ENCODE data around the gene FKBP7.
A peak's percentile ranks its signal among the peaks of the same experiment; 100 is the strongest.
"Not testable (repeated sequence)": the region's sequence is repeated elsewhere in the genome, so short reads cannot be mapped to it uniquely, and the experiment has no call there.

Gene FKBP7

GRCh38 chr2:178450524-178450773, 28.0 kb downstream of the FKBP7 start:
- DNase-seq (ENCODE audit: low read depth in 4 of 4, low spot score in 1 of 4) = no peak

- peak in 1 of 4 experiments; percentile 4 for DNase-seq (ENCODE audit: low read depth in 4 of 4, low spot score in 1 of 4)
These were observed 28.5 kb downstream of the FKBP7 start for GRCh38 chr2:178449700-178450523.

DNA sequence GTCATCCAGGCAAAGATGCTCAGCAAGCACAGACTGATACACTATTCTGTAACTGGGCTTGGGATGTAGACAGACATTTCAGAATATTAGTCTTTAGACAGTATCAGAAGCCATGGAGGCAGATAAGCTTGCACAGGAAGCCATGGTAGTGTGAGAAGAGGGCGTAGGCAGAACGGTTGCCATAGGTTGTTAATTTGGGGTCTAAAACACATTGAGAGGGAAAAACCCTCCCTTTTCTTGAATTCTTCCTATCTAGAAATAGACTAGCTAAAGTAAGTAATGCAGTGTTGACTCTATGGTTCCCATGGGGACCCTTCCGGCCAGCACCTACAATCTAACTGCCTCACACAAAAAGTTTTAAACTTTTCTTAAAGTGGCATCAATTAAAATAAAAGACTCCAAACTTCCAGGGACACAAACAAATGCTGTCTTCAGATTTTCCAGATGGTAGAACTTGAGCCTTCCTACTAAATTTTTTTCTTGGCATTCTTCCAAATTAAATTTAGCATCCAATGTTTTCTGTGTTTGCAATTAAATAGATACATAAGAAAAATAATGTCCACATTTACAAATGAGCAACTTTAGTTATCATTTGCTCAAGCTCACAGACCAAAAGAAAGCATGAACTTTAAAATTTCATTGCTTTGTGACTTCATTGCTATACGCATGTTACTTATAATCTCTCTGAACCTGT, 29.3 kb downstream of the FKBP7 start:
- DNase-seq (ENCODE audit: low read depth in 4 of 4, low spot score in 1 of 4) = no peak

DNA sequence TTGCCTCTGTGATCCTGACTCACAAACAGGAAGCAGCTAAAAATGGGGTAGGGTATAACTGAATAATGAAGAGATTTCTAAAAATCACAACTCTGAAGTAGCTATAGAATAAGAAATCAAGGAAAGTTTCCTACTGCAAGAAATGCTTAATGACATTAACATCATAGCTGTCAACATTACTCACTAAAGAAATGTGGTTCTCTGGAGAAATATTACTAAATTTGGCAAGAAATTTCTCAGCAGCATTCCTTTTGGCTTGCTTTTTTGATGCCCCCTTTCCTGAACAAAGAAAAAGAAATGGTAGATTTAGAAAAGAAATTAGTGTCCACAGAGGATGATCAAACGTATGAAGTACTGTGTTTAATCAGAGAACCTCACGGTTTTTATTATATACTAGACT, 37.0 kb downstream of the FKBP7 start:
- no peak for DNase-seq (ENCODE audit: low read depth in 4 of 4, low spot score in 1 of 4)

- DNase-seq (ENCODE audit: low read depth in 4 of 4, low spot score in 1 of 4) = no peak
These were observed 41.7 kb downstream of the FKBP7 start for GRCh38 chr2:178436662-178437061.

GRCh38 chr2:178429336-178429735, 49.1 kb downstream of the FKBP7 start:
- DNase-seq (ENCODE audit: low read depth in 4 of 4, low spot score in 1 of 4) = no peak

DNA sequence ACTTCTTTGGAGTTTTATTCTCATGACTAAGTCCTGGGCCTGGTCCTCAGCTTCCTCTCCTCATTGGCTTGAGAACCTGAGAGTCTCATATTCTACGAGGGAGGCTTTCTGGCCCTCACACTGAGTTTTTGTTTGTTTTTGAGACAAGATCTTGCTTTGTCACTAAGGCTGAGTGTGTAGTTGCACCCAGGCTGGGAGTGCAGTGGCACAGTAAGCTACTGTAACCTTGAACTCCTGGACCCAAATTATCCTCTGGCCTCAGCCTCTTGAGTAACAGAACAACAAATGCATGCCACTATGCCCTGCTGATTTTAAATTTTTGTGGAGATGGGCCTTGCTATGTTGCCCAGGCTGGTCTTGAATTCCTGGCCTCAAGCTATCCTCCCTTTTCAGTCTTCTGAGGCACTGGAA, 50.0 kb downstream of the FKBP7 start:
- no peak for DNase-seq (ENCODE audit: low read depth in 4 of 4, low spot score in 1 of 4)

DNA sequence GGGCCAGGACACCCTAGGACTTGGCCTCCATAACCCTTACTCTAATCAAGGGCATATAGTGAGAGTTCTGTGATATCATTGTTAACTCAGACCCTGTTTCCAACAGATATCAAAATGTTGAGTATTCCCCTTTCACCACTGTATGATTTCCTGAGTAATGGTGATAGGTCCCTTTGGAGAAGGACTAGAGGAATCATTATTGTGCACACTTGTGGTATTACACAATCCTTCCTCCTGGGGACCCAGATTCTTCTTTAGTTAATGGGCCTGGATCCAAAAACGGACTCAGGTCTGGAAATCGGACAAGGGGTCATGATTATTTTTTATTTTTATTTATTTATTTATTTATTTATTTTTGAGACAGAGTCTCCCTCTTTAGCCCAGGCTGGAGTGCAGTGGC, 50.9 kb downstream of the FKBP7 start:
- DNase-seq (ENCODE audit: low read depth in 4 of 4, low spot score in 1 of 4) = no peak

GRCh38 chr2:178426388-178426787, 52.0 kb downstream of the FKBP7 start:
- DNase-seq (ENCODE audit: low read depth in 4 of 4, low spot score in 1 of 4) = no peak

DNA sequence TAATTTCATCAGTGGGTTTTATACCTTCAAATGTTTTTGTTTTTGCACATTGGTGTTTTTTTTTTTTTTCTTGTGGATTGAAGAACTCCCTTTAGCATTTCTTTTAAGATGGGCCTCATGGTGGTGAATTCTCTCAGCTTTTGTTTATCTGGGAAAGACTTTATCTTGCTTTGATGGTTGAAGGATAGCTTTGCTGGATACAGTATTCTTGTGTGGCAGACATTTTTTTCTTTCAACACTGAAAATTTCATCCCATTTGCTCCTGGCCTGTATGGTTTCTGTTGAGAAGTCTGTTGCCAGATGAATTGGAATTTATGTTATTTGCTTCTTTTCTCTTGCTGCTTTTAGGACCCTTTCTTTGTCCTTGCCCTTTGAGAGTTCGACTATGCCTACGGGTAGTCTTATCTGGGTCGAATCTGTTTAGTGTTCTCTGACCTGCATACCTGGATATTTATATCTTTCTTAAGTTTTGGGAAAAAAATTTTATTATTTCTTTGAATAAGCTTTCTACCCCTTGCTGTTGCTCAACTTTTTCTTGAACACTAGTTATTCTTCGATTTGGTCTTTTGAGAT, 53.1 kb downstream of the FKBP7 start:
- no peak for DNase-seq (ENCODE audit: low read depth in 4 of 4, low spot score in 1 of 4)

- not testable (repeated sequence) for DNase-seq (ENCODE audit: low read depth in 4 of 4, low spot score in 1 of 4)
These were observed 54.7 kb downstream of the FKBP7 start for GRCh38 chr2:178423746-178424145.

DNA sequence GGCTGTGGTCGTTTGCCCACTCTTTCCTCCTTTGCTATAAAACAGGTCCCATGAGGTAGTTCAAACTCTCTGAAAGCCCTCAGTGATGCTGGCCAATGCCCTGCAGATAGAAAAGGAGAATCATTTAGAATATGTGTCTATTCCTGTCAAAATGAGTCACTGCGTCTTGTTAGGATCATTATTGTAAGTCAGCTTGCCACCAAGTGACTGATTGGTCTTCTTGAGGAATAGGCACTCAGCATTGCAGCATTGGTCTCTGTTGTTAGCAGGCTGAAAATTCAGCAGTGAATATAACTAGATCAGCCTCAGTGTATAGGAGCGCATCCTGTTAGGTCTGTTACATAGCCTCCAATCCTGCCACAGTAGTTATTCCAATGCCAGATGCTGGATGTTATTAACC, 56.3 kb downstream of the FKBP7 start:
- no peak for DNase-seq (ENCODE audit: low read depth in 4 of 4, low spot score in 1 of 4)

GRCh38 chr2:178420463-178420999, 57.9 kb downstream of the FKBP7 start:
- no peak for DNase-seq (ENCODE audit: low read depth in 4 of 4, low spot score in 1 of 4)

GRCh38 chr2:178419123-178419522, 59.3 kb downstream of the FKBP7 start:
- no peak for DNase-seq (ENCODE audit: low read depth in 4 of 4, low spot score in 1 of 4)

DNA sequence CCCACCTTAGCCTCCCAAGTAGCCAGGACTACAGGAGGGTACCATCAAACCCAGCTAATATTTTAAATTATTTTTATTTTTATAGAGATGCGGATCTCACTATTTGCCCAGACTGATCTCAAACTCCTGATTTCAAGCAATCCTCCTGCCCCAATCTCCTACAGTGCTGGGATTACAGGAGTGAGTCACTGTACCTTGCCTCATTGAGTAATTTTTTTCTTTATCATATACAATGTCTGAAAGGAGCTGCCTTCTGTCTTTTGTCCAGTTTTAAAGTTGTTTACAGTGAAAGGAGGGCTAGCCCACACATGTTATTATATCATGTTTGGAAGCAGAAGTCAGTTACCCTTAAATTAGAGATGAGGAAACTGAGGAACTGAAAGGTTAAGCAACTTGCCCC, 60.0 kb downstream of the FKBP7 start:
- DNase-seq (ENCODE audit: low read depth in 4 of 4, low spot score in 1 of 4) = no peak

DNA sequence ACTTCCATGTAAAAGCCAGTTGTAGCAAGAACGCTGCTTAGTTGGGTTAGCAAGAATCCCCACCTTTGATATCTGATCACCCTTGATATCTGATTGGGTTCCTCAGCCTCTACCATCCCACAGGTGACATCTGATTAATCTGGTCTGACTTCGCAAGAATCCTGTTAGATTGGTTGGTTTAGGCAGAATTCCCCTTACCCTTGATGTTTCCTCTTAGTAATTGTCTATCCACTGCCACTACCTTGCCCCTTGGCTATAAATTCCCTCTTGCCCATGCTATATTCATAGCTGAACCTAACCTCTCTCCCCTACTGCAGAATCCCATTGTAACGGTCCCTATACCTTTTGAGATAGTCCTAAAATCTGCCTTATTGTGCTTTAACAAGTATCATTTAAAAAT, 60.5 kb downstream of the FKBP7 start:
- DNase-seq (ENCODE audit: low read depth in 4 of 4, low spot score in 1 of 4) = no peak

DNA sequence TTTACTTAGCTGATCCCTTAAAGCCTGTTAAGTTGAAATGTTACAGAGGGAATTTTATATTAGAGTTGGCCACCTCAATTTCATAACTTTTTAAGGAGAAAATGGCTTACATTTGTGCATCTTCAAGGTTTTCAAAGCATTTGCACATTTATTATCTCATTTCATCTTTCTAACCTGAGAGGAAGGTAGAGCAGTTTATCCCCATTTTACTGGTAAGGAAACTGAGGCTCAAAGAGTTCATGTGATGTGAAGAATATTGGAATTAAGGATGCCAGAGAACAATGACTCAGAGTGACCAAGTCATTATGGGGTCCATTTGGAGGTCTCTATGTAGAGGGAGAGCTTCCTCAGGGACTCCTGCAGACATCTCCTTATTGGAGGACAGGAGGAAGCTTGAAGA, 62.4 kb downstream of the FKBP7 start:
- DNase-seq (ENCODE audit: low read depth in 4 of 4, low spot score in 1 of 4) = no peak

- DNase-seq (ENCODE audit: low read depth in 4 of 4, low spot score in 1 of 4) = peak; percentile 46 to 71 (median 60)
These were observed 63.8 kb downstream of the FKBP7 start for GRCh38 chr2:178414266-178415247.

All from stimulated activated CD4-positive, alpha-beta T cell treated with anti-CD3 and anti-CD28 coated beads, Interleukin-1b, Interleukin-23, amount 100 ng/mL, for 24 hours (primary cell).